K562 (cell line): ENCODE measurements around the gene CLGN. TPM values are rescaled to one million over a fixed set of nuclear protein-coding genes. Genes with fewer than 3 reads are reported as not detected.

Source experiments
- ATAC-seq: fragments of 200-7000 bp; cut with Tn5 transposase; 3 replicates; pipeline ENCODE4 v1.9.1; 2020; ENCODE audit warnings: moderate library complexity
- BruUV-seq: library from RNA; stranded (reverse); fragments of 400-500 nt; replicated peaks from 2 replicates; lab custom pipeline; 2021; lab: Mats Ljungman, UMichigan
- CTCF ChIA-PET: fragments of 300-600 bp; formaldehyde crosslinking; extraction: SDS; loops from one replicate; lab custom pipeline; 2021; ENCODE audit warnings: low intra/inter-chr PET ratio; lab: Yijun Ruan, JAX
- POLR2A ChIA-PET: fragments of 300-600, 350-650 bp; sonication (Branson Sonifier 250); formaldehyde crosslinking; extraction: SDS; loops from one replicate; lab custom pipeline; 2021; ENCODE audit warnings: antibody characterized with exemption, inconsistent platforms; lab: Yijun Ruan, JAX
- DNase-seq, 4 experiments: peaks; one replicate each; pipeline versions ENCODE4 v3.0.0 to v3.0.0-alpha.2; 2011 to 2018; ENCODE audit warnings: low spot score in 3 of 4, mixed read lengths in 3 of 4; ENCODE audit errors: extremely low read depth in 1 of 4
- FAIRE-seq: peaks from 2 replicates; lab custom pipeline; 2011; peaks lifted over from hg19 to GRCh38; lab: Jason Lieb, UNC
- H2AFZ ChIP-seq: 2 replicates; pipeline ENCODE4 v1.6.0; 2011; ENCODE audit warnings: low read depth, low read length, control low read depth, inconsistent platforms
- H3K27ac ChIP-seq: fragments of 200-600 bp; 3 replicates; pipeline ENCODE4 v1.8.0; 2011; ENCODE audit warnings: low read depth, mild to moderate bottlenecking, control low read depth, inconsistent platforms, low read length, moderate library complexity, mixed read lengths; ENCODE audit errors: extremely low read depth
- H3K27me3 ChIP-seq, 2 experiments: fragments of 300-600 bp in 1 of 2; 2 replicates in 1 of 2; 3 replicates in 1 of 2; pipeline versions ENCODE4 v1.6.0 to v1.8.0; 2011; ENCODE audit warnings: inconsistent platforms in 2 of 2, low read length in 2 of 2, mild to moderate bottlenecking in 1 of 2, mixed read lengths in 1 of 2, moderate library complexity in 1 of 2; ENCODE audit not compliant: control insufficient read depth in 2 of 2, insufficient read depth in 2 of 2
- H3K36me3 ChIP-seq: fragments of 300-600 bp; 3 replicates; pipeline ENCODE4 v1.8.0; 2011; ENCODE audit warnings: mild to moderate bottlenecking, low read length, inconsistent platforms; ENCODE audit not compliant: control insufficient read depth, insufficient read depth
- H3K4me1 ChIP-seq, 2 experiments: fragments of 200-600 bp in 1 of 2; replicated peaks in 1 of 2; 2 replicates in 1 of 2; 3 replicates in 1 of 2; pipeline versions ENCODE4 v1.5.1 to v1.8.0; 2011; ENCODE audit warnings: inconsistent platforms in 2 of 2, low read length in 2 of 2, mild to moderate bottlenecking in 1 of 2, mixed read lengths in 1 of 2, moderate library complexity in 1 of 2; ENCODE audit not compliant: control insufficient read depth in 2 of 2, insufficient read depth in 2 of 2
- H3K4me2 ChIP-seq: 2 replicates; pipeline ENCODE4 v1.6.1; 2011; ENCODE audit warnings: low read length, control low read depth, inconsistent platforms, mixed read lengths; ENCODE audit not compliant: insufficient read depth
- H3K4me3 ChIP-seq: fragments of 200-600 bp; sonication (generic), shearing (Covaris generic); 2 replicates; pipeline ENCODE4 v1.5.1; 2016; ENCODE audit warnings: control low read depth, inconsistent platforms
- H3K79me2 ChIP-seq: fragments of 200-600 bp; 3 replicates; pipeline ENCODE4 v1.8.0; 2011; ENCODE audit warnings: low read length, inconsistent platforms; ENCODE audit not compliant: control insufficient read depth, insufficient read depth
- H3K9ac ChIP-seq, 2 experiments: 2 replicates each; pipeline versions ENCODE4 v1.6.0 to v1.6.1; 2011; ENCODE audit warnings: low read depth in 2 of 2, low read length in 2 of 2, control low read depth in 1 of 2, inconsistent platforms in 1 of 2, mild to moderate bottlenecking in 1 of 2, mixed read lengths in 1 of 2; ENCODE audit not compliant: insufficient read depth in 1 of 2
- H3K9me1 ChIP-seq: one replicate; pipeline ENCODE4 v1.6.0; 2011; ENCODE audit warnings: inconsistent platforms, mild to moderate bottlenecking, low read length, moderate library complexity; ENCODE audit not compliant: control insufficient read depth, insufficient read depth
- H3K9me3 ChIP-seq: replicated peaks from 2 replicates; pipeline ENCODE4 v1.5.1; 2011; ENCODE audit warnings: low read depth, low read length, inconsistent platforms; ENCODE audit not compliant: control insufficient read depth, insufficient read depth
- H4K20me1 ChIP-seq: replicated peaks from 2 replicates; pipeline ENCODE4 v1.6.1; 2011; ENCODE audit warnings: low read length, inconsistent platforms, mixed read lengths; ENCODE audit not compliant: control insufficient read depth, insufficient read depth
- CBFA2T3 ChIP-seq: fragments of 450-650 bp; IDR thresholded peaks from 2 replicates; pipeline ENCODE4 v1.6.1; 2017
- GATAD2A ChIP-seq: fragments of 450-650 bp; IDR thresholded peaks from 2 replicates; pipeline ENCODE4 v1.6.1; 2017
- KDM1A ChIP-seq, 2 experiments: fragments of 450-650 bp; IDR thresholded peaks; 2 replicates each; pipeline ENCODE4 v1.6.1; 2016; ENCODE audit warnings: mild to moderate bottlenecking in 2 of 2
- MCM7 ChIP-seq, 2 experiments: fragments of 450-650 bp; IDR thresholded peaks; 2 replicates each; pipeline ENCODE4 v1.6.1; 2016 to 2018
- NBN ChIP-seq: fragments of 450-650 bp; IDR thresholded peaks from 2 replicates; pipeline ENCODE4 v1.6.1; 2016; ENCODE audit warnings: low read depth, mild to moderate bottlenecking
- NEUROD1 ChIP-seq: fragments of 150-350 bp; IDR thresholded peaks from 2 replicates; pipeline ENCODE4 v1.6.1; 2014; ENCODE audit warnings: borderline replicate concordance, low read length, low read depth; ENCODE audit not compliant: partially characterized antibody
- PML ChIP-seq: IDR thresholded peaks from 2 replicates; pipeline ENCODE4 v1.6.1; 2012; ENCODE audit warnings: low read length, inconsistent platforms
- RBM22 ChIP-seq: fragments of 200-400 bp; formaldehyde crosslinking; IDR thresholded peaks from 2 replicates; pipeline ENCODE4 v1.6.1; 2018; ENCODE audit warnings: low read length, low read depth; ENCODE audit not compliant: poor library complexity, severe bottlenecking
- SMAD3 ChIP-seq: fragments of 450-650 bp; formaldehyde crosslinking; conservative IDR thresholded peaks from 2 replicates; pipeline ENCODE4 v1.4.0; 2020; ENCODE audit warnings: mild to moderate bottlenecking
- SRSF7 ChIP-seq: fragments of 200-400 bp; formaldehyde crosslinking; optimal IDR thresholded peaks from 2 replicates; pipeline ENCODE3; 2017; ENCODE audit warnings: mild to moderate bottlenecking, low read depth, low read length
- TSC22D4 ChIP-seq: fragments of 450-650 bp; IDR thresholded peaks from 2 replicates; pipeline ENCODE4 v1.6.1; 2016; ENCODE audit warnings: missing genetic modification characterization, missing biosample characterization, control low read depth
- U2AF2 ChIP-seq: fragments of 200-400 bp; formaldehyde crosslinking; optimal IDR thresholded peaks from 2 replicates; pipeline ENCODE3; 2017; ENCODE audit warnings: low read depth, mild to moderate bottlenecking, low read length
- ZNF431 ChIP-seq: sonication (generic); formaldehyde crosslinking; IDR thresholded peaks from 2 replicates; pipeline ENCODE4 v1.8.0; 2022; ENCODE audit warnings: mild to moderate bottlenecking, missing genetic modification reagents
- WGBS: fragments of 100-300 bp; shearing (Covaris generic); methylation state at CpG from one replicate; pipeline ENCODE4 v1.1.6; 2016; ENCODE audit warnings: low coverage, mixed read lengths; ENCODE audit not compliant: insufficient coverage; ENCODE audit errors: missing lambda C conversion rate; 5-methylcytosine and 5-hydroxymethylcytosine counted together
- in situ Hi-C: fragments of 300-500 bp; cut with MboI; formaldehyde crosslinking; loops from 4 replicates; pipeline ENCODE4 v1.15.0; 2018; ENCODE audit warnings: inconsistent platforms, mixed read lengths
- intact Hi-C: fragments of 100-400 bp; cut with micrococcal nuclease; formaldehyde crosslinking; loops from 2 replicates; pipeline ENCODE4 v1.14.2; 2022
- polyA plus RNA-seq, 8 experiments: library from polyadenylated mRNA; depleted of rRNA in 4 of 8; stranded (reverse) in 5 of 8; unstranded in 3 of 8; fragments of >200 nt; fragmentation: Nextera tagmentation in 2 of 8; fragmentation: Illumina TruSeq in 1 of 8; extraction: Ambion mirVana in 2 of 8; extraction: Trizol in 1 of 8; gene quantifications; 2 replicates each; pipeline versions ENCODE4 v1.2.1 to v1.2.3, GENCODE V29; 2011 to 2014; ENCODE audit warnings: inconsistent platforms in 1 of 8, missing spikeins in 1 of 8
- total RNA-seq, 7 experiments: library from RNA; depleted of rRNA in 6 of 7; stranded (reverse); fragments of >200 nt in 6 of 7; fragmentation: Illumina TruSeq in 2 of 7; extraction: Trizol in 2 of 7; gene quantifications; 2 replicates each; pipeline versions ENCODE4 v1.2.1 to v1.2.3, GENCODE V29; 2011 to 2021; ENCODE audit warnings: low replicate concordance in 1 of 7
- TF ChIP-seq, protein P1 (sequence below): fragments of 250-450 bp; sonication (Bioruptor Pico); IDR thresholded peaks from 2 replicates; pipeline ENCODE4 v1.8.0; 2021; ENCODE audit warnings: mild to moderate bottlenecking, moderate library complexity
- TF ChIP-seq, protein P2 (sequence below): fragments of 450-650 bp; conservative IDR thresholded peaks from 2 replicates; pipeline ENCODE4 v1.6.1; 2016; ENCODE audit warnings: missing genetic modification characterization, low read depth, mild to moderate bottlenecking, missing compliant biosample characterization, moderate library complexity

Gene CLGN
- total and polyA plus RNA-seq, 9 of the 15 experiments (the other 6 are each of a cell fraction or from before 2014, with no cell fraction given) = 0.22 to 3.6 (median 2.7) TPM

DNA sequence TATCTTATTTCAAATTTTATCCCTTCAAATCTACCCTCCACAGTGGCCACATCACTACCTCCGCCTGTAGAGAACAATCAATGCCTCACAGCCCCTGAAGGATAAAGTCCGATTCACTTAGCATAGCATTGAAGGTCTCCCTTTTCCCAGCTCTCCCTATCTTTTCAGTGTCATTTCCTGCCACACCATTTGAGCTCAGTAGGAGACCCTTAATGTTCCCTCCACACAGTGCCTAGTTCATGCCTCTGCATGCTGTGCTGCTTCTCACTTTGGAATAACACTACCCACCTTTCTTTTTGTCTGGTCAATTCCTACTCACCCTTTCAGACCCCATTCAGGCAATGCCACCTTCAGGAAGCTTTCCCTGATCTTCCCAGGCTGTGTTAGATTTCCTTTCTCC lies 77.6 kb downstream of the CLGN start:
- H3K27ac ChIP-seq = no peak overlapping the region
- H3K4me1 ChIP-seq = no peaks in the 10 kb centered on the region
- ChIA-PET POLR2A (no interaction called here), CTCF (no interaction called here)
- no peak for ATAC-seq
- H3K9ac ChIP-seq = no peak overlapping the region
- no peak overlapping the region for H3K4me2 ChIP-seq
- no peaks in the 10 kb centered on the region for H3K9me1 ChIP-seq
- H3K4me3 ChIP-seq = no peak overlapping the region
- intact Hi-C loops (no loop called here), in situ Hi-C loops (loop anchor here (25.0 kb wide), 1 partner anchor 512 kb away; no protein-coding TSS in a partner anchor)
- H4K20me1 ChIP-seq = no peaks in the 10 kb centered on the region
- DNase-seq = no peak
- no peaks in the 10 kb centered on the region for H3K36me3 ChIP-seq
- WGBS = 0% methylated on average over 2 of the region's 2 CpGs
- no peaks in the 10 kb centered on the region for H3K9me3 ChIP-seq
- peaks cover 25 to 28% of the 10 kb centered on the region in 2 experiments for H3K27me3 ChIP-seq
- H2AFZ ChIP-seq = no peak overlapping the region
- TF ChIP-seq ZNF431 (CRISPR knock-in tag) (no peak), SRSF7 (no peak), TSC22D4 (no peak), MCM7 (IDR thresholded peaks at IDR 0.05) (no peak), SMAD3 (CRISPR knock-in tag) (no peak), KDM1A (IDR thresholded peaks at IDR 0.05) (no peak), NEUROD1 (no peak), PML (no peak), NBN (no peak), U2AF2 (no peak), CBFA2T3 (no peak), GATAD2A (no peak), RBM22 (no peak)
- TF ChIP-seq, protein P1, sequence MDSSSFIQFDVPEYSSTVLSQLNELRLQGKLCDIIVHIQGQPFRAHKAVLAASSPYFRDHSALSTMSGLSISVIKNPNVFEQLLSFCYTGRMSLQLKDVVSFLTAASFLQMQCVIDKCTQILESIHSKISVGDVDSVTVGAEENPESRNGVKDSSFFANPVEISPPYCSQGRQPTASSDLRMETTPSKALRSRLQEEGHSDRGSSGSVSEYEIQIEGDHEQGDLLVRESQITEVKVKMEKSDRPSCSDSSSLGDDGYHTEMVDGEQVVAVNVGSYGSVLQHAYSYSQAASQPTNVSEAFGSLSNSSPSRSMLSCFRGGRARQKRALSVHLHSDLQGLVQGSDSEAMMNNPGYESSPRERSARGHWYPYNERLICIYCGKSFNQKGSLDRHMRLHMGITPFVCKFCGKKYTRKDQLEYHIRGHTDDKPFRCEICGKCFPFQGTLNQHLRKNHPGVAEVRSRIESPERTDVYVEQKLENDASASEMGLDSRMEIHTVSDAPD = no peak
- TF ChIP-seq, protein P2, sequence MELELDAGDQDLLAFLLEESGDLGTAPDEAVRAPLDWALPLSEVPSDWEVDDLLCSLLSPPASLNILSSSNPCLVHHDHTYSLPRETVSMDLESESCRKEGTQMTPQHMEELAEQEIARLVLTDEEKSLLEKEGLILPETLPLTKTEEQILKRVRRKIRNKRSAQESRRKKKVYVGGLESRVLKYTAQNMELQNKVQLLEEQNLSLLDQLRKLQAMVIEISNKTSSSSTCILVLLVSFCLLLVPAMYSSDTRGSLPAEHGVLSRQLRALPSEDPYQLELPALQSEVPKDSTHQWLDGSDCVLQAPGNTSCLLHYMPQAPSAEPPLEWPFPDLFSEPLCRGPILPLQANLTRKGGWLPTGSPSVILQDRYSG (tag) = no peak
- FAIRE-seq = no peak
- no peaks in the 10 kb centered on the region for H3K79me2 ChIP-seq
- BruUV-seq = no TSS peak
